Ecto neural progenitor cell (in vitro differentiated cells): ENCODE results near the gene FLII.
A peak's percentile ranks its signal among the peaks of the same experiment; 100 is the strongest.
"Not testable (repeated sequence)": the region's sequence is repeated elsewhere in the genome, so short reads cannot be mapped to it uniquely, and the experiment has no call there.

Experiments used
- DNase-seq: peaks from one replicate; pipeline ENCODE4 v3.0.0-alpha.2; 2018; ENCODE audit warnings: low spot score

Gene FLII

GRCh38 chr17:18224053-18224386 lies 34.5 kb downstream of the FLII start:
- DNase-seq = no peak

DNA sequence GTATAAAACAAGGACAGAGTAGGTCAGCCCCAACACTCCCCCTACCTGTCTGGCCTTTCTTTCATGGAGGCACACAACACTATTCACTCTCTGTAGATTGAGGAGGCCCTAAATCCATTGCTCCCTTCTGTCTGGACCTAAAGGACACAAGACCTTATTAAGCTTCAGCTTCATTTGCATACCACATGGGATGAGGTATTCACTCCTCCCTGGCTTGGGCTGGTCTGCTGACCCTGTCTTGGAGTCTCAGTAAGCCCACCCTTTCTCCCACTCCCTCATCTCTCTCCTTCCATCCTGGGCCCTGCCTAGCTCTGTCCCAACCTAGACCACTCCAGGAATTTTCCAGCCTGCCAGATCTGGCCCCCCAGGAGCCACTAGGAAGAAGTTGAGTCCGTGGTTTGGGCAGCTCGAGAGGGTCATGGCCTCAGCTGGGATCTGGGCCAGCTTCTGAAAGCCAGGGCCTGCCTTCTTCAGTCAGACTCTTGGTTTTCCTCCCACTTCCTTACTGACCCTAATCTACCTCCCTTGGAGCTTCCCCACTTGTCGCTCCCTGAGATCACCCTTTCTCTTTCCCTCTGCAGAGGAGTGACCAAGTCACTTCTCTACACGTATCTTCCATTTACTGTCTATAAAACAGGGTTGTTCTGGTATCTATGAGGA lies 39.7 kb downstream of the FLII start:
- DNase-seq = peak; percentile 47

DNA sequence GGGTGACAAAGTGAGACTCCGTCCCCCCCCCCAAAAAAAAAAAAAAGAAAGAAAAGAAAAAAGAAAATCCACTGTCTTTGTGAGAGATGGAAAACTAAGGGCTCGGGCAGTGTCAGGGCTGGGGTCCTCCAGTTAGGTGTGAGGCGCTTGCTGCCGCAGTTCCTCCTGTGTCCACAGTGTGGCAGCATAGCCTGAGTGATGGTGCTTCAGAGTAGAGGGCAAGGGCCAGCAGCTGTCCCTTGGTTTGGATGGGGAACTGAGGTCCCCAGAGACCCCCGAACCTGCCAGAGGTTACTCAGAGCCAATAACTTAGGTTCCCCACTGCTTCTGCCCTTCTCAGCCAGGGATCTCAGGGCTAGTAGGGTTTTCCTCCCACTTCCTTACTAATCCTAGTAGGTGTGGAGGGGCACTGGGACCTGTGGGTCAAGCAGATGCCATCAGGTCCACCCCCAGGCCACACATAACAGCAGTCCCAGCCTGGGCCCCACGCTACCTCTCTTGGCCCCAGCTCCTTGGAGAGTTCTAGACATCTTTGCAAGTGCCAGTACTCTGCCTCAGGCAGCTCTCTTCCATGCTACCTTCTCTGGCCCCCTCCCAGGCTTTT lies 41.0 kb downstream of the FLII start:
- peak; percentile 90 for DNase-seq

DNA sequence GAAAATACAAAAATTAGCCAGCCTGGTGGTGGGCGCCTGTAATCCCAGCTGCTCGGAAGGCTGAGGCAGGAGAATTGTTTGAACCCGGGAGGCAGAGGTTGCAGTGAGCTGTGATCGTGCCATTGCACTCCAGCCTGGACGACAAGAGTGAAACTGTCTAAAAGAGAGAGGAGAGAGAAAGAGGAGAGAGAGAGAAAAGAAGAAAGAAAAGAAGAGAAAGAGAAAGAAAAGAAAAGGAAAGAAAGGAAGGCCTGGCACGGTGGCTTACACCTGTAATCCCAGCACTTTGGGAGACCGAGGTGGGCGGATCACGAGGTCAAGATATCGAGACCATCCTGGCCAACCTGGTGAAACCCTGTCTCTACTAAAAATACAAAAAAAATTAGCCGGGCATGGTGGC lies 41.6 kb downstream of the FLII start:
- not testable (repeated sequence) for DNase-seq

DNA sequence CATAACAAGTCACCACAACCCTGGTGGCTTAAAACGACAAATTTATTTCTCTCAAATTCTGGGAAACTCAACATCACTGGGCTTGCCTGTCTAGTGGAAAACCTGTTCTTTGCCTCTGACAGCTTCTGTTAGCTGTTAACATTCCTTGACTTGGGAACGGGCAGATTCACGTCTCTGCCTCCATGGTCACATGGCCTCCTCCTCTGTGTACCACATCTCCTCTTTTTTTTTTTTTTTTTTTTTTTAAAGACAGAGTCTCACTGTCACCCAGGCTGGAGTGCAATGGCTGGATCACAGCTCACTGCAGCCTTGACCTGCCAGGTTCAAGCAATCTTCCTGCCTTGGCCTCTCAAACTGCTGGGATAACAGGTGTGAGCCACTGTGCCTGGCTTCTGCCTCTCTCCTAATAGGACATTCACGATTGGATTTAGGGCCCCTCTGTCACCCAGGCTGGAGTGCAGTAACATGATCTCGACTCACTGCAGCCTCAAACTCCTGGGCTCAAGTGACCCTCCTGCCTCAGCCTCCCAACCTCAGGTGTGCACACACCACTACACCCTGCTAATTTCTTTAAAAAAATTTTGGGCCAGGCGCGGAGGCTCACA lies 44.8 kb downstream of the FLII start:
- DNase-seq = no peak

DNA sequence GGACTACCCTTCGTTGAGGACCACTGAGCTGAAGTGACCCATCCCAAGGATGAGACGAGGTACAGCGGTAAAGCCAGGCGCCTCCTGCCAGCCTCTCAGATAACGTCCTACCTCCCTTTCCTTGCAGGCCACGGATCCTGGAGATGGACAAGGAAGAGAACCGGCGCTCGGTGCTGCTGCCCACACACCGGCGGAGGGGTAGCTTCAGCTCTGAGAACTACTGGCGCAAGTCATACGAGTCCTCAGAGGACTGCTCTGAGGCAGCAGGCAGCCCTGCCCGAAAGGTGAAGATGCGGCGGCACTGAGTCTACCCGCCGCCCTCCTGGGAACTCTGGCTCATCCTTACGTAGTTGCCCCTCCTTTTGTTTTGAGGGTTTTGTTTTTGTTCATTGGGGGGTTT lies 50.4 kb downstream of the FLII start:
- no peak for DNase-seq

- DNase-seq = no peak
Observed at GRCh38 chr17:18206962-18207361, 51.6 kb downstream of the FLII start.

- no peak for DNase-seq
Observed at GRCh38 chr17:18205861-18206260, 52.7 kb downstream of the FLII start.

GRCh38 chr17:18203308-18203707 lies 55.2 kb downstream of the FLII start:
- DNase-seq = no peak

GRCh38 chr17:18201108-18201507 lies 57.4 kb downstream of the FLII start:
- no peak for DNase-seq

DNA sequence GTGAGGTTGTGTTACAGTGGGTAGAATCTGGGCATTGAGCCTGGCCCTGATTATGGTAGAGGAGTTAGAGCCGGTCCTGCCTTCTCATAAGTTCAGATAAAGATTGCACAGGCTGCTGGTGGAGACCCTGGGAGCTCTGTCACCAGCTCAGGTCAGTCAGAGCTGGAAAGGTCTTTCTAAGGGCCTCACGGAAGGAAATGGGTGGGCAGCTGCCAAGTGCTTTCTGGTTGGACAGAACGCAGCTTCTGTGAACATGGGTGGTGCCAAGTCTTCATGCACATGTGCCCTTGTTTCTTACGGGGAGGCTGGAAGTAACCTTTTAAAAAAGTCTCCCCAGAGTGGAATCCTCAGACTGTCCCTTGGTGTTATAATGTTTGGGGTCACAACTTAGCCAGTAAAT lies 60.0 kb downstream of the FLII start:
- no peak for DNase-seq

- DNase-seq = no peak
Observed at GRCh38 chr17:18197535-18198194, 60.9 kb downstream of the FLII start.

GRCh38 chr17:18195246-18195645 lies 63.3 kb downstream of the FLII start:
- no peak for DNase-seq
